MCF 10A (cell line): ENCODE results near the gene ANKRD49. TPM values are rescaled to one million over a fixed set of nuclear protein-coding genes. Genes with fewer than 3 reads are reported as not detected.

Experiments
- BruUV-seq: library from RNA; stranded (reverse); fragments of 400-500 nt; replicated peaks from 2 replicates; lab custom pipeline; 2021; lab: Mats Ljungman, UMichigan
- CTCF ChIA-PET: fragments of 300-600 bp; sonication (Branson Sonifier 250); formaldehyde crosslinking; extraction: SDS; loops from one replicate; lab custom pipeline; 2021; ENCODE audit warnings: antibody characterized with exemption, inconsistent platforms; lab: Yijun Ruan, JAX
- POLR2A ChIA-PET: fragments of 300-600, 350-650 bp; sonication (Branson Sonifier 250); formaldehyde crosslinking; extraction: SDS; loops from one replicate; lab custom pipeline; 2020; ENCODE audit warnings: antibody characterized with exemption, inconsistent platforms; lab: Yijun Ruan, JAX
- DNase-seq: peaks from one replicate; pipeline ENCODE4 v3.0.0-alpha.2; 2018; ENCODE audit not compliant: unreplicated experiment
- H3K27ac Mint-ChIP-seq: one replicate; pipeline ENCODE4 v1.8.0; 2022; ENCODE audit warnings: mild to moderate bottlenecking, low read depth, mixed read lengths; ENCODE audit not compliant: unreplicated experiment
- H3K27me3 Mint-ChIP-seq: one replicate; pipeline ENCODE4 v1.8.0; 2022; ENCODE audit warnings: mixed read lengths; ENCODE audit not compliant: insufficient read depth, unreplicated experiment
- H3K36me3 Mint-ChIP-seq: one replicate; pipeline ENCODE4 v1.8.0; 2022; ENCODE audit warnings: mild to moderate bottlenecking, moderate library complexity, mixed read lengths; ENCODE audit not compliant: insufficient read depth, unreplicated experiment
- H3K4me1 Mint-ChIP-seq: one replicate; pipeline ENCODE4 v1.8.0; 2022; ENCODE audit warnings: mixed read lengths; ENCODE audit not compliant: insufficient read depth, unreplicated experiment
- H3K4me3 Mint-ChIP-seq: one replicate; pipeline ENCODE4 v1.8.0; 2022; ENCODE audit warnings: mild to moderate bottlenecking, moderate library complexity, mixed read lengths; ENCODE audit not compliant: unreplicated experiment
- H3K9me3 Mint-ChIP-seq: one replicate; pipeline ENCODE4 v1.8.0; 2022; ENCODE audit warnings: mixed read lengths; ENCODE audit not compliant: unreplicated experiment
- intact Hi-C: fragments of 100-400 bp; cut with micrococcal nuclease; formaldehyde crosslinking; loops from 2 replicates; pipeline ENCODE4 v1.14.1; 2022
- total RNA-seq: library from RNA; stranded (reverse); gene quantifications from 2 replicates; pipeline ENCODE4 v1.2.3, GENCODE V29; 2022
- TF ChIP-seq, protein P1 (sequence below): fragments of 200-600 bp; IDR thresholded peaks from one replicate; pipeline ENCODE4 v1.8.0; 2022; ENCODE audit warnings: antibody characterized with exemption, mild to moderate bottlenecking; ENCODE audit not compliant: unreplicated experiment

The ANKRD49 gene
- total RNA-seq, 1 experiment from 2014 or later: 9.7 TPM

DNA sequence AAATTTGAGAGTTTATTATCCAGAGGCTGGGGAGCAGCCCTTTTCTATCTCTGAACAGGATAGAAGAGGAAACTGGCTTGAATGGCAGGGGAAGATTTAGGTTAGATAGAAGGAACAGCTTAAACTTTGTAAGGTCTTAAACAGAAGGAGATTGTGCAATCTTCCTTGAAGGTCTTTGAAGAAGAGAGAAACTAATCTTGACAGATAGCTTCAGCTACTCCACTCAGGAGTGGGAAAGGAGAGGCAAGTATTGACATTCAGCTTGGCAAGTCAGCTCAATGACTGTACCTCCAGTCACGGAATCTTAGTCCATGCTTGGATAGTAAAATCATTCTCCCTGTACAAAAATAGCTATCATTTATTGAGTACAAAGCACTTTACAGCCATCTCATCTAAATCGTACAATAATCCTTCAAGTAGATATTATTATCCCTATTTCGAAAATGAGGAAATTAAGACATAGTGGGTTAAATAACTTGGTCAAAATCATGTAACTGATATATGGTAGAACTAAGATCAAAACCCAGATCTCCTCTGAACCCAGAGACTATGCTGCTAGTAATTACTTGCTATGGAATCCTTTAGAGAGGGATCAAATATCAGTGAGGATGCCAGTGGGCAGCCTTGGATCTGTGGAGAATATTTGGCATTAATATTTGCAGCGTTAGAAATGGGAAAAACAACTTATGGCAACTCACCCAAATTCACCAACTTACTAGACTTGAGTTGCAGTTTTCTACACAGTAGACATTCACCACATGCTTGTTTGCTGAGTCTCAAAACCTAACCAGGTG, 33.1 kb downstream of the ANKRD49 start:
- H3K27ac Mint-ChIP-seq: no peak overlapping the region
- no peaks in the 10 kb centered on the region for H3K27me3 Mint-ChIP-seq
- BruUV-seq: no TSS peak
- POLR2A ChIA-PET: interaction anchor here (0.6 kb wide), 1 partner anchor 13 kb away, joined by 3 read pairs; no protein-coding TSS in a partner anchor
- no peaks in the 10 kb centered on the region for H3K9me3 Mint-ChIP-seq
- no peak for DNase-seq
- no peak overlapping the region for H3K4me3 Mint-ChIP-seq
- H3K4me1 Mint-ChIP-seq: peaks cover 9% of the 10 kb centered on the region
- CTCF ChIA-PET: interaction anchor here (1.4 to 2.4 kb wide), 2 partner anchors 36 to 38 kb away, joined by 3 to 8 read pairs; no protein-coding TSS in a partner anchor
- no peaks in the 10 kb centered on the region for H3K36me3 Mint-ChIP-seq
- TF ChIP-seq, protein P1, sequence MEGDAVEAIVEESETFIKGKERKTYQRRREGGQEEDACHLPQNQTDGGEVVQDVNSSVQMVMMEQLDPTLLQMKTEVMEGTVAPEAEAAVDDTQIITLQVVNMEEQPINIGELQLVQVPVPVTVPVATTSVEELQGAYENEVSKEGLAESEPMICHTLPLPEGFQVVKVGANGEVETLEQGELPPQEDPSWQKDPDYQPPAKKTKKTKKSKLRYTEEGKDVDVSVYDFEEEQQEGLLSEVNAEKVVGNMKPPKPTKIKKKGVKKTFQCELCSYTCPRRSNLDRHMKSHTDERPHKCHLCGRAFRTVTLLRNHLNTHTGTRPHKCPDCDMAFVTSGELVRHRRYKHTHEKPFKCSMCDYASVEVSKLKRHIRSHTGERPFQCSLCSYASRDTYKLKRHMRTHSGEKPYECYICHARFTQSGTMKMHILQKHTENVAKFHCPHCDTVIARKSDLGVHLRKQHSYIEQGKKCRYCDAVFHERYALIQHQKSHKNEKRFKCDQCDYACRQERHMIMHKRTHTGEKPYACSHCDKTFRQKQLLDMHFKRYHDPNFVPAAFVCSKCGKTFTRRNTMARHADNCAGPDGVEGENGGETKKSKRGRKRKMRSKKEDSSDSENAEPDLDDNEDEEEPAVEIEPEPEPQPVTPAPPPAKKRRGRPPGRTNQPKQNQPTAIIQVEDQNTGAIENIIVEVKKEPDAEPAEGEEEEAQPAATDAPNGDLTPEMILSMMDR: no peak
- intact Hi-C loops: no loop called here

DNA sequence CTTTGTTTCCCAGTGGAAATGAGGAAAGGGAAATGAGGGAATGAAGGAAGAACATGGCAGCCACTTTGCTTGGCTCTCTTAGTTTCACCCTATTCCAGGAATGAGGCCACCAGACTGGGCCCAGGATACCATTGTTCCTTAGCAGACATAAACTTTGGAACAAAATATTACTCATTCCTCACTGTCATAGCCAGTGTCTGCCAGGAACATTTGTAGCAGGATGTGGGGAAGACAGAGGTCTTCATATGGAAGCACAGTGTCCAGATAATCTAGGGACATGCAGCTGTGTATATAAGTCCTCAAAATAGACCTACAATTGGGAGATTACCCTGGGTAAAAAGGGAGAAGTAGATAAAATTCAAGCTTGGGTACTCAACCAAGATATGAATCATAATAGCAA, 34.8 kb downstream of the ANKRD49 start:
- no peak for DNase-seq
- Mint-ChIP-seq H3K36me3 (no peaks in the 10 kb centered on the region), H3K4me1 (peaks cover 11% of the 10 kb centered on the region), H3K9me3 (no peaks in the 10 kb centered on the region), H3K27ac (no peak overlapping the region), H3K4me3 (no peak overlapping the region), H3K27me3 (no peaks in the 10 kb centered on the region)
- BruUV-seq: no TSS peak
- CTCF ChIA-PET: interaction anchor here (1.3 to 2.1 kb wide), 2 partner anchors 9 to 36 kb away, joined by 3 to 9 read pairs; no protein-coding TSS in a partner anchor
- POLR2A ChIA-PET: no interaction called here
- intact Hi-C loops: no loop called here
- TF ChIP-seq, protein P1: no peak

DNA sequence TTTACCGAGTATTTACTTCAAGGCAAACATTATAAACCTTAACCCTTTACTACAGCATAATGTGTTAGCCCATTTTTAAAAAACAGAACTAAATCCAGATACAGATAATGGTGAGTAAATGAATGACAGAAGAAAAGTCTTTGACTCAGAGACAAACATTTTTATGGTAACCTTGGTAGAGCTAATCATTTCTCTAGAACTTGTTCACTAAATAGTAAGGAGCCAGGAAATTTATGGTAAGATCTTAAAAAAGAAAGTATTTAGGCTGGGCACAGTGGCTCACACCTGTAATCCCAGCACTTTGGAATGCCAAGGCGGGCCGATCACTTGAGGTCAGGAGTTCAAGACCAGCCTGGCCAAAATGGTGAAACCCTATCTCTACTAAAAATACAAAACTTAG, 38.4 kb downstream of the ANKRD49 start:
- DNase-seq: no peak
- ChIA-PET POLR2A (interaction anchor here (0.7 kb wide), 1 partner anchor 346 kb away, joined by 3 read pairs; no protein-coding TSS in a partner anchor), CTCF (interaction anchor here (0.8 to 1.1 kb wide), 2 partner anchors 12 to 13 kb away, joined by 4 to 5 read pairs; no protein-coding TSS in a partner anchor)
- Mint-ChIP-seq H3K4me3 (no peak overlapping the region), H3K27me3 (no peaks in the 10 kb centered on the region), H3K27ac (no peak overlapping the region), H3K9me3 (no peaks in the 10 kb centered on the region), H3K4me1 (peaks cover 24% of the 10 kb centered on the region), H3K36me3 (no peaks in the 10 kb centered on the region)
- no TSS peak for BruUV-seq
- TF ChIP-seq, protein P1: no peak
- intact Hi-C loops: no loop called here

DNA sequence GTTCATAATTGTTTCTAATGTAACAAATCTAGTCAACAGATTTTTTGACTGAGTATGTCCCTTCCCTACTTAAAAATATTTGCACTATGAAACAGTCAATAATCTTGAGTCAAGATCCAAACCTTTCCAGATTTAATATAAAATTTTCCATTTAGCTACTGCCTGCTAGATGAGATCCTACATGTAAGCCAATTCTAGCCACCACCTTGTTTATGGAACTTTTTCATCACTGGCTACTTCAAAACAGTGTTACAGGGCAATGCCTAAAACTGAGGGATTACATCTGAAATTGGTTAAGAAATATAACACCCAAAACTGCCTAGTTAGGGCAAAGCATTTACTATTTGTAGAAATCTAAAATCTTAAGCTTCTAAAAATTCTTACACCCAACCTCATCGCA, 39.4 kb downstream of the ANKRD49 start:
- H3K36me3 Mint-ChIP-seq: no peaks in the 10 kb centered on the region
- no peak overlapping the region for H3K27ac Mint-ChIP-seq
- POLR2A ChIA-PET: no interaction called here
- intact Hi-C loops: no loop called here
- H3K27me3 Mint-ChIP-seq: no peaks in the 10 kb centered on the region
- no peak for DNase-seq
- H3K9me3 Mint-ChIP-seq: no peaks in the 10 kb centered on the region
- TF ChIP-seq, protein P1: no peak
- H3K4me3 Mint-ChIP-seq: no peak overlapping the region
- BruUV-seq: no TSS peak
- CTCF ChIA-PET: interaction anchor here (0.7 to 1.5 kb wide), 3 partner anchors 14 to 31 kb away, joined by 3 to 9 read pairs (median 4); no protein-coding TSS in a partner anchor
- peaks cover 30% of the 10 kb centered on the region for H3K4me1 Mint-ChIP-seq
